ENCODE results near the gene MEOX1.

Gene MEOX1

DNA sequence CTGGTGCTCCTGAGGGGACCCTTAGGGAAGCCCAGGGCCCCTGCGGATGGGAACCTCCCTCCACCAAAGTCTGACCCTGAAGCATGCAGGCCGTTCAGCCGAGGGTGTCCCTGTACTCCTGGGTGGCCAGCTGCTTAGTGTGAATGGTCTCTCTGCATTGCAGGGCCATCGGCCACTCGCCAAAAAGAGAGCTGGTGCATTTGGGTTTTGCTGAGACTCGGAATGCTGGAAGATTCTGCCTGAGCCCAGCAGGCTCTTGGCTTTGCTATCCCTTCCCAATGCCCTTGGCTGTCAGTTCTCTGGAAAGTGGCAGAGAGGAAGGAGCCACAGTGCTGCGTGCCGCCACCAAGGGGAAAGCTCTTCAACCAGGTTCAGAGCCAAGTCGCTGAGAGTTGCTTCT is 2.8 kb downstream of the MEOX1 start:
- DNase-seq: peak in 16 of 51 donors; percentile 5 to 47 (median 25)

DNA sequence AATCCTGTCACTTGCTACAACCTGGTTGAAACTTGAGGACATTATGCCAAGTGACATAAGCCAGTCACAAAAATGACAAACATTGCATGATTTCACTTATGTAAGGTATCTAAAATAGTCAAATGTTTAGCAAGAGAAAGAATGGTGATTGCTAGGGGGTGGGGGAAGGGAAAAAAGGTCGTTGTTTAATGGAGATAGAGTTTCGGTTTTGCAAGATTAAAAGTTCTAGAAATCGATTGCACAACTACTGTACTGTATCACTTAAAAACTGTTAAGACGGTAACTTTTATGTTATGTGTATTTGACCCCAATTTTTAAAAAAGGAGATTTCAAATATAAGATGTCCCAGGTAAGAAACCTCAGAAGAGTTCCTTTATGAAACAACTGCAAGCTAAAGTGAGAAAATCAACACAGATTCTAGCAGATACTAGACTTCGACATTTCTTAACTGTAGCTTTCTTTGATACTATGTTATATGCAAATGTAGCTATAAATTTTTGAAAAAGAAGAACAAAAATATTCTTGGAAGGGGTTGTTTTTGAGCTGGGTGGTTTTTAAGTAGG is 5.9 kb downstream of the MEOX1 start:
- no peak for DNase-seq

DNA sequence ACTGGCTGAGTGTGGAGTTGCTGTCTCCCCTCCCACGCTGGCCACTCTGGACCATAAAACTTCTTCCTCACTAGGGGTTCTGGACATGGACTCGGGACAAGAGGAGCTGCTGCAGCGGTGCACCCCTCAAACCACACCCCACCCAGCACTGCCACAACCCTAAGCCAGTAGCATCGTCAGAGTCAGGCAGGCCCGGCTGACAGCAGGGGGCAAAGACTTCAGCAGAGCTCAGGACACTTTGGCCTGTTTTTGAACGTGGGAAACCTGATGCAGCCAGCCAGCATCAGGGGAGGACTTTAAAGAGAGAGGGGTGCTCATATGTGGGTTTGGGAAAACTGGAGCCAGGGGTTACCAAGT is 9.6 kb downstream of the MEOX1 start:
- DNase-seq: no peak

DNA sequence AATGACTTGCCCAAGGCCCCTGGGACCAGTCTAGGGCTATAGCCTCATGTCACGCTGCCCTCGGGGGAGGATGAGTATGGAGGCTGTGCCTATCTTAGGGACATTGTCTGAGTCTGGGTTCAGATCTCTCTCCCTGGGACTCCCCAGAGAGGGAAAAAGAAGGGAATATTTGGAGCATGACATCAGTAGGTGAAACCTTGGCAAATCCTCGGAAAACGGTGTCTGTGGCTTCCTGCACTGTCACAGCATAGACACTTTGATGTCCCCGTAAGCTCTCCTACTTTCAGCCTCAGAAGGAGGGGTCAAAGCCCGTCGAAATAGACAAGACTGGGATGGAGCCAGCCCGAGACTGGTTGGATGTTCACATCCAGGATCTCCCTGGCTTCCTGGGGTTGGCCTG is 11.3 kb downstream of the MEOX1 start:
- no peak for DNase-seq

DNA sequence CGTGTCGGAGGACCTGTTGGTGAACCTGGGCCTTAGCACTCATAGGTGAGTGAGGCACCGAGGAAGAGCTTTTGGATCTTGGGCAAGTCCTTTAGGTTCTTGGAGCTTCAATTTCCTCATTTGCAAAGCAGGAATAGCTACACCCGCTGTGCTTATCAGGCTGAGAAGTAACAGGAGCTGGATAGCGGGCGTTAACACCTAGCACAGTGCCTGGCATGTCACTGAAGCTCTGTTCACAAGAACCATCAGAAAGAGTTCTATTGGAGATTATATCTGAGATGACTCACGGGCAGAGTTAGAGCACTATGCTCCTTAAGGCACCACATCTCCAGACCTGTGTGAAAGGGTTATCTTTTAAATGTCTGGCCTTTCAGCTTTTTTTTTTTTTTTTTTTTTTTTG is 12.8 kb downstream of the MEOX1 start:
- DNase-seq: no peak

DNA sequence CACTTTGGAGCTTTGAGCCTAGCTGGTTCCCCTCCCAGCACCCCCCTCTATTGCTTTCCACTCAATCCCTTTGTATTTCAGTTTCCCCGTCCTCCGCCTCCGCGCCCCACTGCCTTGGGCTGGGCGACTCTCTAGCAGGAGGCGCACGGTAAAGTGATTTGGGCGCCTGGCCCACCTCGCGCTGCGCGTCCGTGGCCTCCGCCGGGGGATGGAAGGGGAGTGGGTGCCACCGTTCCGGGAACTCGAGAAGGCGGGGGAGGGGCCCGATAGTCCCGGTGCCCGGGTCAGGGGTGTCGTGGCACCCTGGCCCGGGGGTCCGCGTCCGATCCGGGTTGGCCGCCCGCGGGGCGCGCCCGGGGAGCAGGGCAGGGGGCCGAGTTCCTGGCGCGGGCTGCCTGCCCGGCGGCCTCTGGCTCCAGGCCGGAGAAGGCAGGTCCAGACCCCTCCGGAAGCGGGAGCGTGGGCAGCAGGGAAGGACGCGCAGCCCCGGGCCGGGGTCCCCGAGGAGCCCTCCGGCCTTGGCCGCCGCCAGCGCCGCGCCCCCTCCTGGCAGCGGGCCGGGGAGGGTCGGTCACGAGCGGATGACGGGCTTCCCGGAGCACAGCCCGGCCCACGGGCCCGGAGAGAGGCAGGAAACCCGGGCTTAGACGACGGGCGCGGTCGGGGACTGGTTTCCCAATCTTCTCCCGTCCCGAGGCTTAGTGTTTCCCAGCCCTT is 15.8 kb downstream of the MEOX1 start:
- peak in 2 of 51 donors; percentile 18 to 19 for DNase-seq

DNA sequence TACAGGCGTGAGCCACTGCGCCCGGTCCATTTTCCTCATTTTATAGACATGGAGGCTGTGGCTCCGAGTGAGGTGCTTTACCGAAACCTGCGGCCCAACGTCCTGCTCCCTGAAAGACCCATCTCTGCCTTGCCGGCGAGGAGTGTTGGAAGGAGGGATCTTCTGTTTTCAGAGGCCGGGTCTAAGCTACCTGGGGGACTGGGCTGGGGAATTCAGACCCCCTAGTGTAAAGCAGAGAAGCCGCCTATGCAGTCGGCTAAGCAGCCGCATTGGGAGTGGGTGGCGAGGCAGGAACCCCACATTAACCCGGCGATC is 16.3 kb downstream of the MEOX1 start:
- no peak for DNase-seq

DNA sequence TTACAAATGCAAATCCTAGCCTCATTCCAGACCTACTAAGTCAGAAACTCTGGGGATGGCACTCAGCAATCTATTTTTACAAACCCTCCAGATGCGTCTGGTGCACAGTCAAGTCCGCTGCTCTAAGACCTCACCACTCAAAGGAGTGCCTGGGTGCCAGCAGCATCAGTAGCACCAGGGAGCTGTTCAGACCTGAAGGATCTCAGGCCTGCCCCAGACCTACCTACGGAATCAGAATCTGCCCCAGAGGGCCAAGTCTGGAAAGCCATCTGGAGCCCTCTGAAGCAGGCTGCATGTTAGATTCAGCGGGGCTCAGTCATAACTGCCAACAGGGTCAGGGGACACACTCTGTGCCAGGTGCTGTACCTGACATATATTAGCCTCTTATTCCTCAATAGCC is 17.6 kb downstream of the MEOX1 start:
- DNase-seq: no peak

DNA sequence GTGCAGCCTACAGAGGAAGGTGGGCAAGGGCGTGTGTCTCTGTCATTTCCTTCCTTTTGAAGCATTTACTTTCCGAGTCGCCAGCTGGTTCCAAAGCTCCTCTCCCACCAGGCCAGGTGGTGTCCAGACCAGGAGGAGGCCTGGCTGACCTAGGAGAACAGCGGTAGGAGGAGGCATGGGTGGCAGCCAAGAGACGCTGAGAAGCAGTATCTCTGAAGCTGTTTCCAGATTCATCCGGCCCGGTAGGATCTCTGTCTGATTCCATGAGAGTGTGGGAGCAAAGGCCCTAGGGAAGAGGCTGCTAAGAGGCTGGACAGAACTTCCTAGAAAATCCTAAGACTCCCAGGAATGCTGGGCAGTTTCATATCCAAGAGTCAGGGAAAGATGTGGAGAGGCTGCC is 20.3 kb downstream of the MEOX1 start:
- DNase-seq: no peak

DNA sequence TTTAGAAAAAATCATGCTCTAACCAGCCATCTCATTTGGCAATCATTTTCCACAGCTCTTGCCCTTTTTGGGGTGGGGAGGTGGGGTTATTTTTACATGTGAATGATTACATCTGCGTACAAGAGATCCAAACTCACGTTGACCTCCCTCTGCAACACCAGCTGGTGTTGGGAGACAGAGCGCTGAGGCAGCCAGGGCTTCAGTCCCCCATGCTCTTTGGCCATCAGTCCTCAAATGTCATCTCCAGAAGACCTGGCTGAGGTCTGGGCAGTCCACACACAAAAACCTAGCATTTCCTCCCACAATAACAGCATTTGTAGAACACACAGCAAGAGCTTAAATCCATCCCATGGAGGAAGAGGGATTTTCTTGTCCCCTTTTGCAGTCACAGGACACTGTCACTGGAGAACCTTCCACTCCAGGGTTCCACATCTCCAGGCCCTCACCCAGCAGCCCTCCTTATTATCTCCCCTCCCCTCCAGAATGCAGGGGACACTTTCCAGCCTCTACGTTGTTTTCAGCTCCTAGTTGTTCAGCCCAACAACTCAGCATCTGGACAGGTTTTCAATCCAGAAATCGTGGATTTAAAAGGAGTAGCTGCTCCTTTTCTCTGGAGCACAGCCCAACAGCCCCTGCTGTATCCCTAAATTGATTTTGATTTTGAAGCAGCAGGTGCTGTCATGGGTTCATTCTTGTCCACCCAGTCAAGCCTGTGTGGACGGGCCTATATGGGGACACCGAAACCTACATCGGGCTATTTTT is 21.1 kb downstream of the MEOX1 start:
- no peak for DNase-seq

DNA sequence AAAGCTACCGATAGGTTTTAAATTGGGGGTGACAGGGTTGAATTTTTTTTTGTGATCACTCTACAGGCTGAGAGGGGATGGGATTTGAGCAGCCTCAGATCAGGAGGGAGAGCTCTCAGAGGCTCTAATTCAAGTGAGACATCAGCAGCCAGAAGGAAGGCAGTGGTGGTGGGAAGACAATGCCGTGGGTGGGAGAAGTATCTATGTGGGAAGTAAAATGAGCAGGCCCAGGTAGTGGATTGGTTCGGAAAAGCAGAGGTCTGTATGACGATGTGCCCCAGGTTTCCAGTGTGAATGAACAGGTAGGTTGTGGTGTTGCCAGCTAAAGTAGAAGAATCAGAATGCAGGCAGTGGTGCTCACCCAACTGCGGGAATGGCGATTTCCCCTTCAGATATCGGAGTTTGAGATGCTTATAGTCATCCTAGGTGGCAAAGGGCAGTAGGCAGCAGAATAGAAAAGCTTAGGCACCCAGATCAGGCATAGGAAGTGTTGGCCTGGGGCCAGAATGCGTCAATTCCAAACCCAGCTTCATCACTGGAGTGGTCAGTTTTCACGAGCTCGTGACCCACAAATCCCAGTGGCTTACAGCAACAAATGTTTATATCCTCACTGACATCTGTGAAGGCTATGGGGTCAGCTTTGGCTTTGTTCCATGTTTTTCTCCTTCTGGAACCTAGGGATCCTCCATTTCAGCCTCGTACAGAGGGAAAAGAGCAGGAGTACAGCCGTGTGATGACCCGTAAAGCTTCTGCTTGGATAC is 24.0 kb downstream of the MEOX1 start:
- no peak for DNase-seq

DNA sequence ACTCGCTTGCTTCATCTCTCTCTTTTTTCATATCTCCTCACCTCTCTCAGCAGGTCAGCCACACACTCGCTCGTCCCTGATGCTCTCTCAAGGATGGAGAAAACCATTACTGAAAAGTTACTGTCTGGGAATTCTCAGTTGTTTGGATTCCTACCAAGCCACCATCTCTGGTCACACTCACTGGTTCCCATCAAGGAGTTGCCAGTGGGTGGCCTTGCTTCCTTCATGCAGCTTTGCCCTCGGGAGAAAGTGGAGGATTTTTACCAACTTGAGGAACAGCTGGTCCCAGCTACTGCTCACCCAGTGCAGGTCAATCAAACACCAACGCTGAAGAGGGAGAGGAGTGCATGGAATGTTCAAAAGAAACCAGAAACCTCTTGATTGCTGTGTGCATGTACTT is 25.3 kb downstream of the MEOX1 start:
- no peak for DNase-seq

DNA sequence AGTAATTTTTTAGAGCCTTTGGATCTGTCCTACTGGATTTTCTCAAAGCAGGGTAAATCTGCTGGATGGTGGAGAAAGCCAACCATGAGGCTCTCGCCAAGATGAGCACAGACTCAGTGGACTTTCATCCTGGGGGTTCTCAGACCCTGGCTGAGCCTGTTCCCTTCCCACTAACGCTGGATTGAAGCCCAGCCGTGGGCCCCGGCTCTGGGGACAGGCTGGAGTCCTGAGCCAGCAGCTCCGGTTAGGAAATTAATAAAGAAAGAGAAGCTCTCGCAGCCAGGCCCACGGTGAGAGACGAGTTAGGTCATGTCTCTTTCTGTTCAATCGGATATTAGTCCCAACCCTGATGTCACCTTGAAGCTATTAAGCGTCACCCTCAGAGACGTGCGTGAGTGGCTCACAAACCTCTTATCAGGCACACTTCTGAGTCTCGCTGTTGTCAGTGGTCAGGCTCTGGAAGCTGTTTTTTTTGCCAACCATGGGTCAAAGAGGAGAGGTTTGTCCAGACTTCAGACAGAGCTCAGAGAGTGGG is 27.1 kb downstream of the MEOX1 start:
- DNase-seq: peak in 5 of 51 donors; percentile 3 to 17 (median 5)

DNA sequence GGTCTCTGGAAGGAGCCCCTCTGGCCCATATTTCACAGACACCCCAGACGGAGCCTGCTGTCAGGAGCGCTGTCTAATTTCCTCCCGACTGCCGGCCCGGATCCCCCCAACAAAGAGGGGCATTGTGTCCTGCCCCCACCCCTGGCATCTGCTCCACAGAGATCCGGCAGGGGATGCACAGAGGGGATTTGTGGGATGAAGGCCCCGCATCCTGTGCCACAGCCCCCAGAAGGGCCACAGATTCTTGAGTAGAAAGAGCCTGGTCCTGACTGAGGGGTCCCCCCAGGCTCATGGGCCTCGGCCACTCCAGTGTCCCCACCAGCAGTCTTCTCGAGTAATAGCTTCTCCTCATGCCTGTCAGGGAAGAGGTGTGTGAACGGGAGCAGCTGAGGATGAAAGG is 29.5 kb downstream of the MEOX1 start:
- peak in 1 of 51 donors; percentile 6 for DNase-seq

DNA sequence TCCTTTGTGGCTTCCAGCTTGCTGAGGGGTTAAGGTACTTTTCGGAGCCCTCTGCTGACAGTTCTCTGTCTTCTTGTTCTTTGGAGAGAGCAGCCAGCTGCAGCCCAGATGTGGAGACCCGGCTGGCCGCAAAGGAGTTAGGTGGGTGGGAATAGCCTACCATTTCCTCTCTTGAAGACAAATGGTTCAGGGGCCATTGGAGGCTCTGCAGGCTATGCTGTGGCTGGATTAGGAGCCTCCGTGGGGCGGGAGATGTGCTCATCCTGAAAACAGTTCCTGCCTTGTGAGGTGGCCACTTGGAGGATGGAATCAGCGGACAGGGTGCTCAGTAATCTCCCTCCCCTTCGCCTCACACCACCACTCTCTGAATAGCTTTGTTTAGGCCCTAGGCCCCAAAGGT is 30.3 kb downstream of the MEOX1 start:
- no peak for DNase-seq

DNA sequence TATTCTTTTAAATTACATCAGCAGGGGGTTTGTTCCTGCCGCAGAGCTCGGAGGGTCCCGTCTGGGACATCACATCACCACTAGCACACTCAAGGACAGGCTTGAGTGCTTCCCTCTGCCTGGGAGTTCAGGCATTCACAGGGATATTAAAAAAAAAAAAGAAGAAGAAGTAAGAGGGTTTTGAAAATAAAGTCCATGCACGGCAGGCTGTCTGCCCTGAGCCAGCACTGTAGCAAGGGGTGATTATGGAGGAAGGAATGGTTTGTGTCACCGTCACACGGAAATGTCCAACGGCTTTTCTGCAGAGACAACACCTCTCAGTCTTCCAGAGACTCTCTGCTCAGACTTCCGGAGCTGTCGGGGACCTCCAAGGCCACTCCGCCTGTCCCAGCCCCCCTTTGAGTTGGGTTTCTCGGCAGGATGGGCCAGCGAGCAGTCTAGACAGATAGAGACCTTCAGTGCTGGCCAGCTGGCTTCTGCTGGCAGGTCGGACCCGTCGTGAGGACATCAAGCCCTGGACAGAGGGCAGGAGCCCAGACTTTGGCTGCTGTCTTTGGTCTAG is 33.6 kb downstream of the MEOX1 start:
- no peak for DNase-seq

DNA sequence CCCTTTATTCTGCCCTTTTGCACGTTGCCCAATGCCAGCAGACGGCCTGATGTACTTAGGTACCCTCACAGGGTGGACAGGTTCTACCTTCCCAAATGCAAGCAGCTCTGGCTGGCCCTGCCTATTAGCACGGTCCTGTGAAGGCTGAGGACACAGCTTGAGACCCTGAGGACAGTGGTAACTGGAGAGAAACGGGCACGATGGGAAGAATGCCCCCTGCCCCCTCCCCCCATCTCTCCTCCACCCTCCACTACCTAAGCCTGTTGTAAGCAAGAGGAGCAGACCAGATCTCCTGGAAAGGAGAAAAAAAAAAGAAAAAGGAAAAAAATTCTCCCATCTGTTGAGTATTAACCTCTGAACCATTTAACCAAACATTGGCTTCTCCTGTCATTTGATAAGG is 34.1 kb downstream of the MEOX1 start:
- no peak for DNase-seq

DNA sequence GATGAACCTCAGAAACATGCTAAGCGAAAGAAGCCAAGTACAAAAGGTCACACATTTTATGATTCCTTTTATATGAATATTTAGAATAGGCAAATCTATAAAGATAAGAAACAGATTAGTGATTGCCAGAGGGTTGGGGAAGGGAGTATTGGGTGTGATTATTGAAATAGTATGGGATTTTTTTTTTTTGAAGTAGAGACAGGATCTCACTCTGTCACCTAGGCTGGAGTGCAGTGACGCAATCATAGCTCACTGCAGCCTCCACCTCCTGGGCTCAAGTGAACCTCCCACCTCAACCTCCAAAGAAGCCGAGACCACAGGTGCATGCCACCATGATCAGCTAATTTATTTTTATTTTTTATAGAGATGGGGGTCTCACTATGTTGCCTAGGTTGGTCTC is 35.7 kb downstream of the MEOX1 start:
- DNase-seq: no peak

DNA sequence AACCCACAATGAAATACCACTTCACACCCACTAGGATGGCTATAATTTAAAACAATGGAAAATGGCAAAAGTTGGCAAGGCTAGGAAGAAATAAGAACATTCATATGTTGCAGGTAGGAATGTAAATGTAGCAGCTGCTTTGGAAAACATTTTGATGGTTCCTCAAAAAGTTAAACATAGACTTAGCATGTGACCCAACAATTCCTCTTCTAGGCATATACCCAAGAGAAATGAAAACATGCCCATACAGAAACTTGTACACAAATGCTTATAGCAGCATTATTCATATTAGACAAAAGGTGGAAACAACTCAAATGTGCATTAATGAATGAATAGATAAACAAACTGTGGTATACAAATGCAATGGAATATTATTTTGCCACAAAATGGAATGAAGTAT is 36.1 kb downstream of the MEOX1 start:
- DNase-seq: no peak

DNA sequence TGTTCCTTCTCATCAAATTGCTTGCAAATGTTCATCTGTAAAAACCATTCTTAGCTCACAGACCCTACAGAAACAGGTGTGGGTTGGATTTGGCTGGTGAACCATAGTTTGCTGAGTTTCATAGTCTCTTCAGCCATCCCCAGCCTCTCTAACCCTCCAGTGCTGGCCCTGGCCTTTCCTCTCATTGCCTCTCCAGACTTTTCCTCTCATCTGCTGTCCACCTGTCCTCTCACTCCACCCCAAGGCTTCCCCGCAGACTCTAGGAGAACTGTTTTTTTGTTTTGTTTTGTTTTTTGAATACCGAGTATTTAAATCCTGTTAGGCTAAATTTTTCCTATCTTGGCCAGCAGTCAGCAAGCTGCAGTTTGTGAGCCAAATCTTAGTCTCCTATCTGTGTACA is 41.1 kb downstream of the MEOX1 start:
- DNase-seq: no peak

DNA sequence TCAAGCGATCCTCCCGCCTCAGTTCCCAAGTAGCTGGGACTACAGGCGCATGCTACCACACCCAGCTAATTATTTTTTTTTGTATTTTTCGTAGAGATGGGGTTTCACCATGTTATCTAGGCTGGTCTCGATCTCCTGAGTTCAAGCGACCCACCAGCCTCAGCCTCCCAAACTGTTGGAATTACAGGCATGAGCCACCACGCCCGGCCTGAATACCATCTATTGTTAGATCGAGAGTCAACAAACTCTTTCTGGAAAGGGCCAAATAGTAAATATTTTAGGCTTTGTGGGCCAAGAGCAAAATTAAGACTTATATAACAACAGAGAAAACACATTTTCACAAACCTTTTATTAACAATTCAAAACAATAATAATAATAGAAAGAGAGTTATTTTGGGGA is 41.6 kb downstream of the MEOX1 start:
- DNase-seq: no peak

DNA sequence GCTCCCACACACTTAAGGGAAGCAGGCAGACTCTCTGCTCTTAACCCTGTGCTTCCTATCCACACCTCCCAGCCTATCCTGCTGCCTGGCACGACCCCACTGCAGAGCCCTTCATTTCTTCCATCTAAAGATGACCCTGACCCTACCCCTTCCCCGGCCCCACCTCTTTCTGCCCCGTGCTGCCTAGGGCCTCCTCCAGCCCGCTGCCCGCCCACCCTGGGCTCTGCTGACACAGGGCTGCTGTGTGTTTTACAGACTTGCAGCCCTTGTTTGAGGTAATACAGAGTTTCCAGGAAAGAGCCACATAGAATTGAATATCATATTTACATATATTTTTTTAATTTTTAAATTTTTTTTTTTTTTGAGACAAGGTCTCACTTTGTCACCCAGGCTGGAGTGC is 42.0 kb downstream of the MEOX1 start:
- DNase-seq: no peak

Data from hypothalamus (tissue), 51 donors.